Activated gamma-delta T cell treated with Interleukin-2 at 50 U/mL for 16 hours (primary cell): ENCODE data around the gene WIF1.

Experiments used
- DNase-seq: peaks from one replicate; pipeline ENCODE4 v3.0.0-alpha.2; 2020

The WIF1 gene

DNA sequence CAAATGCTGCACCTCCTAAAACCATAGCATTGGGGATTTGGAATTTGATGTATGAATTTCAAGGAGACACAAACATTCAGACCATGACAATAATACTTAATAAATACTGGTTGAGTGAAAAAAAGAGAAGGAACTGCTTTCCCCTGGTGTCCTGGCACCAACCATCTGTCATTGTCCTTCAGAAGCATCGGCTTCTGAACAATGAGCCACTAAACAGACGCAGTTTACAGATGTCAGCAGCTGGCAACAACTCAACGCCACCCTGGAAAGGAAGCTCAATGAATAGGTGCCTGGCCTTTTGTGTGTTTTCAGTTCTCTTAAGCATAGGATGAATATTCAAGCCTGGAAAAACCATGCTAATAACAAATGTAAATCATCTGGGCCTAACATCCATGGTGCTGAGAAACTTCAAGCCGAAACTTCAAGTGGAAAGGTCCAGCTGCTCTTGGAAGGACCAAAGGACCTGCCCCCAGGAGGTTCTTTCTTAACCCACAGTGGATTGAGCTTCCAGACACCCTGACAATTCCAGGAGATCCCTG lies 101.3 kb downstream of the WIF1 start:
- DNase-seq: no peak

DNA sequence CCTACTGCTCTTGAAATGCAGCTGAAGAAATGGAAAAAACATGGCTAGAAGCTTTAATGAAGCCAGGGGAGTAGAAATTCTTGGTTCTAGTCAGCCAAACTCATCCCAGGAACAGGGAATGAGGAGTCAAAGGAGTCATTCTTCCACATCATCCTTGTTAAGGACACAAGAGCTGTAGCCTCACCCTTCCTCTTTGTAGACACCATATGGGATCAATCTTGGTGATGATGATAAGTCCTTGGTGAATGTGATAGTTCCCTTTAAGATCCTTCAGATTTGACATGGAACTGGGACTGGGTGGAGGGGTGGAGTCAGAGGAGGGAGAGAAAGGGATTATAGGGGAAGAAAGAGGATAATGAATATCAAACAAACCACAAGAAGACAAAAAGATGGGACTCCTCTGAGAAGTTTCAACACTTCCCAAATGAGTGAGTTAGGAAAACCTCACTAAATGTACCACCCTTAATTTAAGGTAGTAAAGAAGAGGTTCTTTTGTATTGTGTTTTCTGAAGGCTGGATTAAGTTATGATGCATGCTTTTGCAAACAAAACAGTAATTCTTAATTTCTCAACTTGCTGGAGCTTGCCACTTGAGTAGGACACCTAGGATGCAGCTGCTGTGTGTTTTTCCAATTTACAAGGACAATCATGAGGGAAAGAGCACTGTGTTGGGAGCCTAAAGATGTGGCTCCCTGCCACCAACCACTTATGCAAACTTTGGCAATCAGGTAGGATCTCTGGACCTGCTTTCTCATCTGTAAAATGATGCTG lies 104.0 kb downstream of the WIF1 start:
- no peak for DNase-seq

DNA sequence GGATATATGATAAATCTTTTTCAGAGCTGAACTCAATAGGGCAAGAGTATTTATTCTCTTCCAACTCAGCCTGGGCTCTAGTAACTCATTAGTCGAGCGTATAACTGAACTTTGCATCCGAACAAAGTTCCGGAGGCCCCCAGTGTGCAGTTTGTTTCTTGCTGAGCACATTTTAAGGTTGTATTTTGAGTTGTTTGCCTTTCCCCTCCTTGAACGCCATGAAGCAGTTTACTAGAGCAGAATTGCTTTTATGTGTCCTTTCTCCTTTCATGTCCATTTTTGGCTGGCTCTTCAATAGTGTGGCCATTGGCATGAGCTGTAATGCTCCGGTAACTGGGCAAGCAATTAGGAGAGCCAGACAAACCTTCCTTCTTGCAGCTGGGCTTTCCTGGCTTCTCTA lies 105.3 kb downstream of the WIF1 start:
- DNase-seq: no peak

DNA sequence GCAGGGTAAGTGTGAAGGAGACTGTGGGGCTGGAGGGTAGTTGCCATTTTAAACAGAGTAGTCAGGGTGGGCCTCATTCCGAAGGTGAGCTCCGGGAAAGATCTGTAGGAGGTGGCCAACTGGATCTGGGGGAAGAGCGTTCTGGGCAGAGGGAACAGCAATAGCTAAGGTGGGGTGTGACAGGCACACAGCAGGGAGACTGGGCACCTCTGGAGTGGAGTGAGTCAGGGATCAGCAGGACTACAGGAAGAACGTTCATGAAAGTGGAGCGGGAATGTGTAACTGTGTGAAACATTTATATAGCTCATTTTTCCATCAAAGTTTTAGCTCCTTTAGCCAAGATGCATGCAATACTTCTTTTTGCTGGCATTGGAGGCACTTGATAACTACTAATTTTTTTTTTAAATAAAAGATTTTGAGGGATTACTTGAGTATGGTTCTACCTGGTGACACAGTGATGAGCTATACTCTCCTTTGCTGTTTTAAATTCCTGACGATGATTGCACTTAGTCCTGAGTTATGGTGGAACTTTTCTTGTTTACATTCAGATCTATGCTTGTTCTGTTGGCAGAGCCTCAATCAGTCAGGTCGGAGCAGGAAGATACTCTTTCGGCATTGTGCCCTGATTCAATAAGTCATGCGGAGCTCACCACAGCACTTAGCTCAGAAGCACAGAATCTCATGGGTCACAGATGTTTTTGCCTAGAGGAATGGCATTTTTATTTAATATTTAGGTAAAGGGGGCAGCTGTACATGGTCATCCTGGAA lies 106.4 kb downstream of the WIF1 start:
- no peak for DNase-seq

DNA sequence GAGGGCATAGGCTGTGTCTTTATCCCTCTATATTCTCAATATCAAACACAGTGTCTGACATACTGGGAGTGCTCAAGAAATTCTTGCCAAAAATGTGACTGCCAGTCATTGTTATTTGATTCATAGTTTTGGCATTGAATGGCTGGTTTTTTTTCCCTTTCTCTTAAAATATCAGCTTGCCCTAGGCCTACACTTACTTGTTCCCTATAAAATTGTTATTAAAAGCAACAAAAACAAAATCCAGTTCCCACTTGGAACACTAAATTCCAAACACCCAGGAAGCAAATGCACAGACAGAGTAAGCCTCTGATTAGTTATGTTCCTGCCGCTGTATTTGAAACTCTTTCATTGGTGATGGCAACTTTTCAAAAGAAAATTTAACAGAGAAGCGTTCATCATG lies 110.7 kb downstream of the WIF1 start:
- DNase-seq: no peak

DNA sequence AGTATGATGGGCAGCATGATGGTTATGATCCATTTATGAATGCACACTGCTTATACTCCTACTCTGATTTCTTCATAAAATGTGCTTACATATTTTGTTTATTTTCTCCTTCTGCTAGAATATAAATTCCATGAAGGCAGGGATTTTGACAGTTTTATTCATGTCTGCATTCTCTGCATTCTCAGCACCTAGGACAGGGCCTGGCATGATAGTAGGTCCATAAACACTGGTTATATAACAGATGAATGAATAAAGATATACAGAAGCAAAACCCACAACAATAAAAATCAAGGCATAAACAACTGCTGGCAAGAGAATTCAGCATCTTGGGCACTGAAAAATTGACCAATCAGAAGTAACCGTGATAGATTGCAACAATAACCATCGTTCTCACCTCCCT lies 115.4 kb downstream of the WIF1 start:
- no peak for DNase-seq

DNA sequence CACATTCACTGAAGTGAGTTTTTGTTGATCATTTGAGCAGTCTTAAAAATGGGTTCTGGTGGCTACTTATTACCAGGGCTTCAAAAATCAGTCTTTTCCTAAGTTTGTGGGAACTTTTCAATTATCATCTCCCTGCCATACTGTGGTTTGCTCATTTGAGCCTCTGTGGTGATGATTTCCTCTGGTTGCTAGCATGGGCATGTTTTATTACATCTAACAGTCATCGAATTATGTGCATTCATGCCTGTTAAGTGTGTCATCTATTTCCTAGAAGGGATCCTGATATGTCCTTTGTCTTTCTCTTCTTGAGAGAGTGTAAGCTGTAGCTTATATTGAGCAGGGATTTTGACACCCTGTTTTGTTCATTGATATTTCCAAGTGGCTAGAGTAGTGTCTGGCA lies 116.8 kb downstream of the WIF1 start:
- DNase-seq: no peak
